Right lobe of liver (tissue), 6 donors: ENCODE measurements around the gene KRTAP4-9. TPM values are rescaled to one million over a fixed set of nuclear protein-coding genes. Genes with fewer than 3 reads are reported as not detected.

ENCODE experiments used
- ATAC-seq, 4 donors: fragments of 200-7000 bp; cut with Tn5 transposase; one replicate each; pipeline ENCODE4 v1.9.1; 2020; ENCODE audit warnings: mild to moderate bottlenecking in 4 of 4, moderate library complexity in 4 of 4
- DNase-seq, 3 donors: peaks; one replicate each; pipeline ENCODE4 v3.0.0-alpha.2; 2020
- H3K27ac ChIP-seq, 3 donors: fragments of 200-600 bp; one replicate each; pipeline ENCODE4 v1.8.0; 2022
- H3K27me3 ChIP-seq, 2 donors: fragments of 200-600 bp; one replicate each; pipeline ENCODE4 v1.8.0; 2022
- H3K36me3 ChIP-seq, 4 donors: fragments of 200-600 bp; sonication (generic) in 1 of 4; one replicate each; pipeline versions ENCODE4 v1.5.1 to v1.8.0; 2017 to 2022; ENCODE audit warnings: control low read depth in 1 of 4
- H3K4me1 ChIP-seq, 4 donors: fragments of 200-600 bp; sonication (generic) in 1 of 4; one replicate each; pipeline versions ENCODE4 v1.5.1 to v1.8.0; 2017 to 2022; ENCODE audit warnings: control low read depth in 1 of 4
- H3K4me3 ChIP-seq, 3 donors: fragments of 200-600 bp; one replicate each; pipeline ENCODE4 v1.8.0; 2022
- H3K9me3 ChIP-seq, 4 donors: fragments of 200-600 bp; sonication (generic) in 1 of 4; one replicate each; pipeline versions ENCODE4 v1.5.1 to v1.8.0; 2017 to 2022; ENCODE audit warnings: control low read depth in 1 of 4
- POLR2A ChIP-seq: fragments of 450-650 bp; IDR thresholded peaks from one replicate; pipeline ENCODE4 v1.6.1; 2017; ENCODE audit warnings: antibody characterized with exemption, mild to moderate bottlenecking
- WGBS: methylation state at CpG from one replicate; pipeline ENCODE4 v1.1.6; 2018; ENCODE audit warnings: low coverage, low lambda C conversion rate; ENCODE audit not compliant: insufficient coverage; ENCODE audit errors: missing lambda C conversion rate; 5-methylcytosine and 5-hydroxymethylcytosine counted together
- intact Hi-C, 2 donors: fragments of 100-400 bp; cut with DNase I; formaldehyde crosslinking; loops; one replicate each; pipeline versions ENCODE4 v1.11.2 to v1.14.1; 2022
- total RNA-seq, 6 experiments: library from RNA; depleted of rRNA in 2 of 6; stranded (reverse); fragments of >200 nt in 2 of 6; fragmentation: NEBNext Ultra II Directional in 3 of 6; extraction: Animal tissue kit (Norgen Biotek cat#: 25700) in 3 of 6; gene quantifications; one replicate each; pipeline versions ENCODE4 v1.1.0 to v1.2.4, GENCODE V29; 2016 to 2023
- TF ChIP-seq, protein P1 (sequence below), 4 donors: fragments of 200-600 bp in 3 of 4; fragments of 450-650 bp in 1 of 4; IDR thresholded peaks; one replicate each; pipeline versions ENCODE4 v1.5.1 to v1.8.0; 2016 to 2022; ENCODE audit warnings: antibody characterized with exemption in 4 of 4, mild to moderate bottlenecking in 2 of 4
- donor health status: DM: no; HTN: yes; CAD: no.
- donor health status: DM: no; HTN: no; CAD: no.
- donor health status: DM: no; HTN: no; CAD: no.
- donor health status: DM: no; HTN: yes; CAD: no.
- donor health status: DM: no; HTN: yes; CAD: no.

The KRTAP4-9 gene
- total RNA-seq, 6 experiments from 2014 or later, result not detected

DNA sequence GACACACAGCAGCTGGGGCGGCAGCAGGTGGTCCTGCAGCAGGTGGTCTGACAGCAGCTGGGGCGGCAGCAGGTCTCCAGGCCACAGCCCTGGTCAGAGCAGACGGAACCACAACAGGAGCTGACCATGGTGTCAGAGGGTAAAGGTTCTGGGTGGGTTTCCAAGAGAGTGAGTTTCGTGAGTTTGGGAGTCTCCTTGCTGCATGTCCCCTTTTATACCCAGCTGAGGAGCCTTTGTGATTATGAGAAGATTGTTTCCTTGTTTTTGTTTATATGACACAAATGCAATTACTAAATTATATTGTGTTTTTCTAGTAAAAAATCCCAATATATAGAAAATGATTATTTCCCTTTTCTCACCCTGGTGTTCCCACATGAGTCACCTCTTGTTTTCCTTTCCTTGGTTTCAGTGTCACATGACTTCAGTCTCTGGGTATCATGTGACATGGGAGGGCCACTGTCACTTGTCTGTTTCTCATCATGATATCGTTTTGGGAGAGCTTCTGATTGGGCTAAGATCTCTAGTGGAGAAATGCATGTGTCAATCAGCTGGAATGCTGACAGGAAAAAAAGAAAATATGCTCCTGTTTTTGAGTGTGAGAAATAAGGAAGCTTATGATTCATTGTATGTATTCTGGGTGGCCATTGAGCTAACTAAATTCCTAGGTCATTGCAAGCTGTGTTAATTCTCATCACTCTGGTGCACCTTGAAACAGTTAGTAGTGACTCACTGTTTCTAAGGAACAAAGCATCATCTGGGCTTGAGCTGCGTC is 35.4 kb downstream of the KRTAP4-9 start, which contains the start of gene KRTAP4-6:
Gene KRTAP4-6 (minus strand): TSS at position 185 of the 772 bp plus-strand sequence. CDS start 57 bp downstream, at position 128.
- no peak within 1 kb of the TSS for H3K27ac ChIP-seq
- no peaks in the 10 kb centered on the region for H3K27me3 ChIP-seq
- TF ChIP-seq, protein P1, sequence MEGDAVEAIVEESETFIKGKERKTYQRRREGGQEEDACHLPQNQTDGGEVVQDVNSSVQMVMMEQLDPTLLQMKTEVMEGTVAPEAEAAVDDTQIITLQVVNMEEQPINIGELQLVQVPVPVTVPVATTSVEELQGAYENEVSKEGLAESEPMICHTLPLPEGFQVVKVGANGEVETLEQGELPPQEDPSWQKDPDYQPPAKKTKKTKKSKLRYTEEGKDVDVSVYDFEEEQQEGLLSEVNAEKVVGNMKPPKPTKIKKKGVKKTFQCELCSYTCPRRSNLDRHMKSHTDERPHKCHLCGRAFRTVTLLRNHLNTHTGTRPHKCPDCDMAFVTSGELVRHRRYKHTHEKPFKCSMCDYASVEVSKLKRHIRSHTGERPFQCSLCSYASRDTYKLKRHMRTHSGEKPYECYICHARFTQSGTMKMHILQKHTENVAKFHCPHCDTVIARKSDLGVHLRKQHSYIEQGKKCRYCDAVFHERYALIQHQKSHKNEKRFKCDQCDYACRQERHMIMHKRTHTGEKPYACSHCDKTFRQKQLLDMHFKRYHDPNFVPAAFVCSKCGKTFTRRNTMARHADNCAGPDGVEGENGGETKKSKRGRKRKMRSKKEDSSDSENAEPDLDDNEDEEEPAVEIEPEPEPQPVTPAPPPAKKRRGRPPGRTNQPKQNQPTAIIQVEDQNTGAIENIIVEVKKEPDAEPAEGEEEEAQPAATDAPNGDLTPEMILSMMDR (IDR thresholded peaks at IDR 0.05), result no peak
- TF ChIP-seq POLR2A, result no peak
- 53% methylated on average over 4 of the region's 6 CpGs for WGBS
- no peak for DNase-seq
- no peaks in the 10 kb centered on the region for H3K36me3 ChIP-seq
- H3K4me1 ChIP-seq, result no peaks in the 10 kb centered on the region
- H3K4me3 ChIP-seq, result no peak within 1 kb of the TSS
- no peaks in the 10 kb centered on the region for H3K9me3 ChIP-seq
- ATAC-seq, result no peak
- intact Hi-C loops, result no loop called here

DNA sequence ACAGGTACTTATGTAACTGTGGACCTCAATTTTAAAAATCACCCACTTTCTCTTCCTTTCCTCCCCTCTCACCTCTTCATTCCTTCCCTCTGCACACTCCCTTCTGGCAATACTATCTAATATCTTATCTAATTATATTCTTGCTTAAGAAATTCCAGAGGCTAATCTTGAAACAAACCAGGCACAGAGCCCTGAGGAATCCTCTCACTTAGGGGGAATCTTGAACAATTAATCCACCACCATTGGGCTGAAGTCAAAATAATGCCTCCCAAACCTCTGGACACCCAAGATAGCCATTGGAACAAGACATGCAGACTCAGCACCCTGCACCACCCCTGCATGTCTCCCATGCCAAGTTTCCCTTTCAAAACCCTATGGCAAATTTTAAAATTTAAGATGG is 36.2 kb downstream of the KRTAP4-9 start:
- no peak overlapping the region for H3K27ac ChIP-seq
- intact Hi-C loops, result no loop called here
- H3K9me3 ChIP-seq, result no peaks in the 10 kb centered on the region
- TF ChIP-seq, protein P1 (IDR thresholded peaks at IDR 0.05), result no peak
- TF ChIP-seq POLR2A, result no peak
- H3K27me3 ChIP-seq, result no peaks in the 10 kb centered on the region
- DNase-seq (no peak), ATAC-seq (no peak)
- no peaks in the 10 kb centered on the region for H3K4me1 ChIP-seq
- no peak overlapping the region for H3K4me3 ChIP-seq
- no peaks in the 10 kb centered on the region for H3K36me3 ChIP-seq

DNA sequence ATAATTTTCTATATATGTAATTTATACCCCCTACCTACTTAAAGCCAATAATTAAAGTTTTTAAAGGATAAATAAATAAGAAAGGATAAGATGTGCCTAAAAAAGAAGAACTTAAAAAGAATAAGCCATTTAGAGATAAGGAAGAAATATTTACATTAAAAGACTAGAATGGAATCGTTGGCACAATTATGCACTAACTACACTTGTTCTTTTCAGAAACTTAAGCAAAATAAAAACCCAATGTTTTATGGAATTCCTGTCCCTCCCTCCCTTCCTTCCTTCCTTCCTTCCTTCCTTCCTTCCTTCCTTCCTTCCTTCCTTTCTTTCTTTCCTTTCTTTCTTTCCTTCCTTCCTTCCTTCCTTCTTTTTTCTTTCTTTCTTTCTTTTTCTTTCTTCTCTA is 39.7 kb downstream of the KRTAP4-9 start:
- intact Hi-C loops, result no loop called here
- no peaks in the 10 kb centered on the region for H3K27me3 ChIP-seq
- no peaks in the 10 kb centered on the region for H3K4me1 ChIP-seq
- 68% methylated on average over 1 of the region's 1 CpG for WGBS
- H3K9me3 ChIP-seq, result no peaks in the 10 kb centered on the region
- no peak overlapping the region for H3K4me3 ChIP-seq
- H3K27ac ChIP-seq, result no peak overlapping the region
- no peak for ATAC-seq
- no peaks in the 10 kb centered on the region for H3K36me3 ChIP-seq
- no peak for DNase-seq
- TF ChIP-seq, protein P1 (IDR thresholded peaks at IDR 0.05), result no peak
- no peak for TF ChIP-seq POLR2A

DNA sequence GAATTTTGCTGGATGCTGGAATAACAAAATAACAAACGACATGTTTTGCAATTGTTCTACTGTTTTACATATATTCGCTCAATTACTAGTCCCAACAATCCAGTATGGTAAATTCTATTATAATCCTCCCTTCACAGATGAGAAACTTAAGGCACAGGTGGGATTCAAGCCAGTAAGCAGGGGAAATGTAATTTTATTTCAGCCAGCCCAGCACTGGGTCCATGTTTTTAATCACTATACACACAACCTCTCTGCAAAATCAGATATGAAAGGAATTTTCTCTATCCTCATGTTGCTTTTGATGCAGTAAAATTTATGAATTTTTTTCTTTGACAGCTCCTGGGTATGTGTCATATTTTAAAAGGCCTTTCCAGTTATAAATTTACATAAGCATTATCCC is 40.1 kb downstream of the KRTAP4-9 start:
- Histone ChIP-seq H3K9me3 (no peaks in the 10 kb centered on the region), H3K4me3 (no peak overlapping the region), H3K27me3 (no peaks in the 10 kb centered on the region), H3K36me3 (no peaks in the 10 kb centered on the region), H3K27ac (no peak overlapping the region), H3K4me1 (no peaks in the 10 kb centered on the region)
- TF ChIP-seq POLR2A, result no peak
- TF ChIP-seq, protein P1 (IDR thresholded peaks at IDR 0.05), result no peak
- WGBS, result 62% methylated on average over 2 of the region's 2 CpGs
- no peak for DNase-seq
- ATAC-seq, result no peak
- intact Hi-C loops, result no loop called here
